GM12892 (cell line): ENCODE results near the gene S1PR1.
A peak's percentile ranks its signal among the peaks of the same experiment; 100 is the strongest.

Source experiments
- DNase-seq: peaks from one replicate; pipeline ENCODE4 v3.0.0; 2011; ENCODE audit not compliant: insufficient read length
- FAIRE-seq: peaks from 2 replicates; lab custom pipeline; 2011; peaks lifted over from hg19 to GRCh38; lab: Jason Lieb, UNC
- POLR2A ChIP-seq: IDR thresholded peaks from 2 replicates; pipeline ENCODE4 v1.6.1; 2011; ENCODE audit warnings: low read depth, low read length, control low read depth
- POLR2AphosphoS5 ChIP-seq: IDR thresholded peaks from 2 replicates; pipeline ENCODE4 v1.6.1; 2011; ENCODE audit warnings: low read depth, low read length, control low read depth
- TAF1 ChIP-seq: IDR thresholded peaks from 2 replicates; pipeline ENCODE4 v1.6.1; 2011; ENCODE audit warnings: low read depth, mild to moderate bottlenecking, control low read depth, low read length, borderline replicate concordance

S1PR1 gene

GRCh38 chr1:101285922-101286570 lies 49.2 kb downstream of the S1PR1 start:
- no peak for TF ChIP-seq TAF1
- TF ChIP-seq POLR2A = no peak
- no peak for TF ChIP-seq POLR2AphosphoS5
- FAIRE-seq (no peak), DNase-seq (no peak)

- no peak for TF ChIP-seq POLR2AphosphoS5
- no peak for TF ChIP-seq TAF1
- TF ChIP-seq POLR2A = no peak
- DNase-seq (no peak), FAIRE-seq (peak; percentile 92)
These were observed 51.7 kb downstream of the S1PR1 start for GRCh38 chr1:101288491-101288944.

GRCh38 chr1:101290119-101290921 lies 53.5 kb downstream of the S1PR1 start:
- FAIRE-seq (no peak), DNase-seq (no peak)
- TF ChIP-seq POLR2A (no peak), POLR2AphosphoS5 (no peak), TAF1 (no peak)
